ENCODE measurements around the gene SMAD9. TPM values are rescaled to one million over a fixed set of nuclear protein-coding genes. Genes with fewer than 3 reads are reported as not detected.

The SMAD9 gene
- total and polyA plus RNA-seq, 2 of the 8 experiments (the other 6 are each of a cell fraction or from before 2014, with no cell fraction given), result 0.45 to 1.0 TPM

DNA sequence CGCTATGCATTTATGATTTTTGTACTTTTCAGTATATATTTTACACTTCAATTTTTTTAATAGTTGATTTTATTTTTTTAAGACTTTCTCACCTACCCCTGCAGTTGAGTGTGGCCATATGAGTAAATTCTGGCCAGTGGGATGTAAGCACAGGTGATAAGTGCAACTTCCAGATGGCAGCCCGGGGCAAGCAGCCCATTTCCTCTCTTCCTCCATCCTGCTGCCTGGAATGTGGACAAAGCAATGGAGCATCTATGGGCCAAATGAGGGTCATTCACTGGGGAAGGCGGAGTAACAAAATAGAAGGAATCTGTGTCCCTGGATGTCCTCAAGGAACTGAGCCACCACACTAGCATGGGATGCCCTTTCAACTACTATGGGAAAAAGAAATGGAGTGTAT is 88.7 kb downstream of the SMAD9 start (continued):
- TF ChIP-seq JUND (IDR thresholded peaks at IDR 0.05; ENCODE audit: low read length), result no peak
- TF ChIP-seq GTF2F1 (IDR thresholded peaks at IDR 0.05; ENCODE audit: borderline replicate concordance, low read depth, low read length), result no peak
- TF ChIP-seq POU5F1 (IDR thresholded peaks at IDR 0.05; ENCODE audit: low read depth, low read length), result no peak
- TF ChIP-seq RAD21 (IDR thresholded peaks at IDR 0.05 in 1 of 2, conservative IDR thresholded peaks at IDR 0.05 in 1 of 2; ENCODE audit: low read depth in 2 of 2, low read length in 2 of 2), result no peak
